HG02588 (cell line): ENCODE data around the gene RFX5.

Experiments
- ATAC-seq: cut with Tn5 transposase; IDR thresholded peaks from one replicate; pipeline ENCODE4 v1.9.1; 2021; ENCODE audit warnings: mild to moderate bottlenecking, moderate library complexity; ENCODE audit not compliant: unreplicated experiment

RFX5 gene

DNA sequence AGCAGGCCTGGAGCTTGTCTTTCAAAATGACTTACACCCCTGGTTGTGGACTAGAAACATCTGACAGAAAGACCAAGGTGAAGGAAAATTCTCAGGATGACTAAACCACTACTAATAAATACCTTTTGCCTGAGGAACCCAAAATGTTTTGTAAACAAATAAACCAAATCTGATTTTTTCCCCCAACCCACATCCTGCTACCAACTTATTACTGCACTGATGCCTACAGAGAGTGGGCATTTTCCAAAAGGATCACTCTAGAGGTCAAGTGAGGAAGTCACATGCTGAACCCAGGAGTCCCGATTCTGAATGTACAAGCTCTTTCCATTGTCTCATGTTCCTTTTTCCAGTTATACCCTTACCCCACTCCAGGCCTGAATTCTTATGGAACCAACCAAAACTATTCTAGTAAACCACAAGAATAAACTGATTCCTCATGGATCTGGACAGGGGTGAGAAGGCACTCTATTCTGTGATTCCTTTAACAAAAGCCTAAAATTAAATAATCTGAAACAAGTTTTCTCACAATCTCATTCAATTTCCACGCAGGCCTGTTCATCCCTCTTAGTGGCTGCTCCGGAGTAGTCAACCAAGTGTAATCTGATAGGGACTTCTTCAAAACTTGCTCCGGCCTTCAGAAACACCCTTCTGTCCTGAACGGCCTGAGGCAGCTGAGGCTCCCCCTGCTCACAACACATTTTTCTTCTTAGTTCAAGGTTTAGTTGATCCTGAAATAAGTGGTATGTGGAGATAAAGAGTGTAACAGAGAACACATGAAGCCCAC lies 21.2 kb downstream of the RFX5 start:
- ATAC-seq = no peak

DNA sequence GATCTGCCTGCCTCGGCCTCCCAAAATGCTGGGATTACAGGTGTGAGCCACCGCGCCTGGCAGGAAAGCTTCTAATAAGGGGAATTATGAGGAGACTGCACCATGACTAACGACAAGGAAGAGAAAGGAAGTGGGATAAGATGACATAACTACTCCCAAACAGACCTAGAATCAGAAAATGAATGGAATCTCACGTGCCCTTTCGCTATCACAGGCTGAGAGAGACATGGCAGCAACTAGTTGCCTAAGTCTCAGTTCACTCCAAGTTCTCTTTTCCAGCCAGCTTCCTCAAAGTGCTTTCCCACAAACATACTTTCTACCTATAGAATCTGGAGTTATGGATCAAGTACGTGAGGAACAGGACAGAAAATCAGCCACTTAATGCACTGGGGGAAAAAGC lies 21.8 kb downstream of the RFX5 start:
- no peak for ATAC-seq

DNA sequence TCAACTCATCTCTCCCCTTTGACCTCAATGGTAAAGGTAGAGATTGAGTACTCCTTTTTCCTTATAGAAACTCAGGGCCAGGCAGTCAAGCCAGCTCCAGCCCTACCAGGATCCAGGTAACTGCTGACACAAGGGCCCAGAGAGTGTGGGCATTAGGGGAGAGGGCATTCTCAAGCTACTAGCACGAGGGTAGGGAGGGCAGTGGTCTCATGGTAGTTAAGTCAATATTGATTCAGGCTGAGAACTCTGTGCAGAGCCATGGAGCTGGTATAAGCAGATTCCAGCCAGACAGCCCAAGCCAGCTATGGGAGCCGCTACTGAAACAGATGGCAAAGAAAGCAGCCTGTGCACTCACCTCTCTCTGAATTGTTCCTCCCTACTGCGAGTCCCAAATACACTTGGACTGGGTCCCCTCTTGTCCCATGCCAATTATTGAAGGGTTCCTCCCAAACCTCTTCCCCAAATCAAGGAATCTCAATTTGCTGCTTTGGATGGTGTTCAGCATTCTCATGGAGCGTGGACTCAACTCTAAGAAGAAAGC lies 22.6 kb downstream of the RFX5 start:
- no peak for ATAC-seq

DNA sequence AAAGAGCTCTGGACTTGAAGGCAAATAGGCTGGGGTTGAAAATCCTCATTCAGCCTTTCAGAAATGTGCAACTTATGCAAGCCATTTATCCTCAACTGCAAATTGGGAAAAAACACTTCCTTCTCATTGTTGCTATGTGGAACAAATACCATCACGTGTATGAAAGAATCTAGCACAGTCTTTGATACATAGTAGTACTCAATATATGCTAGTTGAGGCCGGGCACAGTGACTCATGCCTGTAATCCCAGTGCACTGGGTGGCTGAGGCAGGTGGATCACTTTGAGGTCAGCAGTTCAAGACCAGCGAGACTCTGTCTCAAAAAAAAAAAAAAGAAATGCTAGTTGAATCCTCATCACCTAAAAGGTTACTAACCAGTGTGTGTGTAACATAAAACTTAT lies 28.1 kb downstream of the RFX5 start:
- ATAC-seq = no peak

DNA sequence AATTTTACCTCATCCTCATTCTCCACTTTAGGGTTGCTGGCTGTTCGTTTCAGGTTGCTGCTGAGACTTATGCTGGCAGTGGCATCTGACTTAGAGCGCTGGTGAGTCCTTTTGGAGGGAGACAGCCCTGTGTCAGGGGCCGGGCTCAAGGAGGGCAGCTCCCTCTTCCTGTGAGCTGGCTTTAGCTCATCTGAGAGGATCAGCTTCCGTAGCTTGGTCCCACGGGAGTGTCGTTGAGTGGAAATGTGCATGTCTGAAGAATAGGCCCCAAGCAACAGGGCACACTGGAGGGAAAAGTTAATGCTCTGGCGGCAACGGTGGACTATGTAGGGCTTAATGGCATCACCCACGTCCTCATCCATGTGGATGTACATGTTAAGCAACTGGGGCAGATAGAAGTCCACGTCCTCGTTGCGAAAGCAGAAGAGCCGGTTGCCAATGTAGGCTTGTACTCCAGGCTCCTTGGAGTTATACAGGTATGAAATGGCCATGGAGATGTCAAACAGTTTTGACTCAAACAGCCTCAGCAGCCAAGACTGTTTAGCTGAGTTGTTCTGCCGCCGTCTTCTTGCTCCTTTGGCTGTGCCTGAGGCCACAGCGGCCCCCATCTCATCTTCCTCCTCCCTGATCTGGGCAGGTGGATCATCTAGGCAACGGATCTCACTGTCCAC lies 31.4 kb downstream of the RFX5 start:
- no peak for ATAC-seq

DNA sequence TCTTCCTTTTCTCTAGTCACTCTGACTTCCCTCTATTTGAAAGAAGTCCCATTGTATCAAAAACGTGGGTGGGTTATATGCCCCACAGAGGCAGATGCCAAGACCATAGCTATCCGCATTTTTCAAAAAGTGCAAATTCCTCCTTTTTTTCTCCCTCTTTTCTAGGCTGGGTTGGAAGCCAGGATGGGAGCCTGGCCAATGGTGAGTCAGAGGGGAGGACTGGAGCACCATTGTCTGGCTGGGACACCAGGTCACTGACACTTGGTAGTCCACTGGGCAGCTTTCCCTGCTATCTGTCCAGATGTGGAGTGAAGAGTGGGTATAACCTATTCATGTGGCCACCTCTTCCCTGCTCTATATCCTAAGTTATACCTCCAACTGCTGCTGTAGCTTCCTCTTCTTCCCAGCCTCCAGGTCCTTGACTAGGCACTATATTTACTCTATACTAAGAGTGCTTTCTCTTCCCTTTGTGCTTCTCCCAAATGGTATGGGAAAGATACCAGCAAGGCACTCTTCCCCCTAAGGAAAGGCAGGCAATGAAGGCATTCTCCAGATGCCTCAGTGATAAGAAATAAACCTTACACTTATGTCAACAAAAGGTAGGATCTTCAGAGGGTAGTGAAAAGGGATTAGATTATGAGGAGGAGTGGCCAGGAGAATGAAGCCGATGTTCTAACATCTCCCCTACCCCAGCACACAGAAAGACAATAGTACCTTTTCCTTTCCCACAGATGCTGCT lies 32.7 kb downstream of the RFX5 start:
- no peak for ATAC-seq

DNA sequence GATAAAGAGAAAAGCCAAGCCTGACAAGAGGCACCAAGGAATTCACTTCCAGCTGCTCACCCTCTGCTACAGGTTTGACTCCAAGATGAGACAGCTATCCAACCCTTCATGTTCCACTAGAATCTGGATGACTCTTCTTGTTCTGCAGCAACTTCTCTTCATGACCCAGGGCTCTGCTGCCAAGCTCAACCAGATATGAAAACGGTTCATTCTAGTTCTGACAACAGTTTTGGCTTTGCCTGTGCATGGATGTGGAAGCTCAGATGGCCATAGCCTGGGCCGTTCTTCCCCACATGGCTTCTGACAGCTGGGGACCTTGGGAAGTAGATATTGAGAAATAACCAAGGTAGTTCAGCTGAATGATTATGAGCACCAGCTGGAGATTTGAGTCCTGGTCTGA lies 33.6 kb downstream of the RFX5 start:
- no peak for ATAC-seq

DNA sequence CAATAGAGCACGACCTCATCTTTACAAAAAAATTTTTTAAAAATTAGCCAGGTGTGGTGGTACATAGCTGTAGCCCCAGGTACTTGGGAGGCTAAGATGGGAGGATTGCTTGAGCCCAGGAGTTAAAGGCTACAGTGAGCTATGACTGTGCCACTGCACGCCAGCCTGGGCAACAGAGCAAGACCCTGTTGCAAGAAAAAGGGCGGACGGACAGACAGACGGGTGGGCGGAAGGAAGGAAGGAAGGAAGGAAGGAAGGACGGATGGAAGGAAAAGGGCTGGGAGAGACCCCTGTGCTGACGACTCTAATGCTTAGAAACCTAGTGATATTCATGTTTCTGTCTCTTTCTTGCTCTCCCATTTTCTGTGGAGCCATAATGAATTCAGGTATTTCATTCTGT lies 34.2 kb downstream of the RFX5 start:
- ATAC-seq = no peak

DNA sequence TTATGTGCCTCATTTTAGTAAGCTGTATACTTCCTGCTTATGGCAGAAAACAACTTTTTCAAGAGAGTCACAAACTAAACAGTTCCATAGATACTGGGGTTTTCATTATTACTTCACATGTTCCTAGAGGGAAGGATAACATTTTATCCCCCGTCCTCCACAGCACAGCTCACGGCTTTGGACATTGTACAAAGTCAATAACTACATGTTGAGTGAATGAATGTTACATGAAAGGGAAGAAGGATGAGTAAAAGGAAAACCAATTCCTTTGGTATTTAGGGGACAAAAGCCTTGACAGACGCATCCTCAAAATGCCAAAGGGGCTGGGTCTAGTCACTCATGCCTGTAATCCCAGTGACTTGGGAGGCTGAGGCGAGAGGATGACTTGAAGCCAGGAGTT lies 34.6 kb downstream of the RFX5 start:
- ATAC-seq = no peak

DNA sequence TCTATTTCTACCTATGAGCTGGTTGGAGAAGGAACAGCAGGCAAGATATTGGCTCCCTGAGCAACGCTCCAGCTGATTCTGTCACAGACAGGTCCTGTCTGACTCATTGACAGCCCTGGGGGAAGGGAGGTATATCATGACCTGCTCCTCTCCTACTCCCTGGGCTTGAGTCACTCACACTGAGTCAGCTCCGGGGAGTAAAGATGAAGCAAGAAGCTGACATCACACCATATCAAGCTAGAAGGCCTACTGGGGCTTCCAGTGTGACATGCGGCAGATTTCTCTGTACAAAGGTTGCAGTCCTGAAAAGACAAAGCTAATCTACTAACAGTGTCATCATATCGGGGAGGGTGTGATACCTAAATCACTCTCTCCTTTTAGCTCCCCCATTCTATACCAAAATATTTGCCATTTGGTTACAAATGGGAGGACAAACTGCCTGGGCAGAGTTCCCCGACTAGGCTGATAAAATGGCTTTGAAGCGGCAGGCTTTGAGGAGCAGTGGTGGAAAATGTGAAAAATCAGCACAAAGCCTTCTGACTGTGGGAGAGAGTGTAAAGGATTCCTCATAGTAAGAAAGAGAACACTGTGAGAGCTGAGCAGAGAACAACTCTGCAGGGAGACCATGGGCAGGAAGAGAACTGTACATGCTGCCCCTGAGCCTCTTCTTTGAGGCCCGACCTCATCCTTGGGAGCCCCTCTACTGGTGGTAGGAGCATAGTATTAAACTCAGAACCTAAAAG lies 35.3 kb downstream of the RFX5 start:
- no peak for ATAC-seq

DNA sequence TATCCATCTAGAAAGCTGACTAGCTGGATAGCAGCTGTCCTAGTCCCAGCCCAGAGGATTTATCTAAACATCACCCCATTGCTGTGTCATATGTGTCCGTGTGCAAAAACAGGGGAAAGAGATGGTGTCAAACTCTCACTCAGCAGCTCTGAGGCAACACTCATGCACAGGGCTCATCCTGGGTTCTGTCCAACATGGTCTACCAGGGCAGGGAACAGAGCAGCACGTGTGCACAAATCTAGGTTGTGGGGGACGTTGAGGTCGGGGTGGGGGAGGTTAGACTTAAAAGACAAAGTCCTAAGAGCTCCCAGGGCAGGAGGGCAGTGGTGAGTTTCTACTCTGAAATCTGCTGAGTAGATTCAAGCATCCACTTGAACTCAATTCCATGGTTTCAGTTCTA lies 36.0 kb downstream of the RFX5 start:
- ATAC-seq = no peak

DNA sequence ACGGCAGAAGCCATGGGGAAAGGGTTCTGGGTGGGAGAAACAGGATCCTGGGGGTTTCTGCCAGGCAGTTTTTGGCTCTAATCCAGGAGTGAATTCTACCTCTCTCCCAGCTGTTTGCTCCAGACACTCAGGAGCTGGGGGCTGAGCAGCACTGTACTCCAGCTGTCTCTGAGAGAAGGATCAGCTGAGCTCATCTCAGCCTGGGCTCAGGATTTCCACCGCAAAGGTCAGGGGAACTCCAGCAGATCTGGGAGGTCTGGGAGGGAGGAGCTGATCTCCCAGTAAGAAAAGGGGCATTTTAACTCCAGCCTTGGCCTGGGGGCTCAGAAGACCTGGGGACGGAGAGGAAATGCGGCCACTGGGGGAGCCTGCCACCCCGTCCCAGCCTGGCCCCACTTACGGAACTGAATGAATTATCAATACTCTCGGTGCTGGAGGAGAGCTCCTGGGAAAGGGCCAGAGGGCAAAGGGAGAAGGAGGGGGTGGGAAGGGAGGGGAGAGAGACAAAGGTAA lies 37.2 kb downstream of the RFX5 start:
- no peak for ATAC-seq

DNA sequence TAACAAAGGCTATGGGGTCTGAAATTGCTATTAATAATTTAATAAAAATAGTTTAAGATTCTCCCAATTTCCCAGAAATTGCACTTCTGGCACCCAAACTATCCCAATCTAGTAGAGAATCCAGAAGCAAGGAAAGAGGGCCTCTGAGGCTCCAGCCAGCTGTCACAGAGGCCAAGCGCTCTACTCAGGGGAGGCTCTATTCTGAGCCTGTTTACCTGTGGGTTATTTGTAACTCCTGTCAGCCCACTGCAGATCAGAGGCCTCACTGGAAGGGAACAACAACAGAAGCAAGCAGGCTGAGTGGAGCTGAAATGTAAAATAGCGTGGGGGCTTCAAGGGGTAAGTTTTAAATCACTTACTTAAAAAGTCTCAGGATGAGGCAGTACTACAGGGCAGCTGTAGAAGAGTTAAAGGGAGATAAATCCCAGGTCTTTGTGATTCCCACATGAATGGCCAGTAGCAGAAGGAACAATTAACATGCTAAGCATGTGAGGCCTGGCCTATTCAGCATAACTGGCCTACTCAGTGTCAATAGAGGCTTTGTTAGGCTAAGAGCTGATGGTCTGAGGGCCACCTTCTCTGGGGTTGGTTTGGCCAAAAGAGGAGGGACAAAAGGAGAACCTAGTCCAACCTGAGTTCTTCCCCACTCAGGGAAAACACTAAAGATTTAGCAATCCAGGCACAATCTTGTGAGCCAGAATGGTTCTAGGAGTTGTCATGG lies 52.1 kb downstream of the RFX5 start:
- ATAC-seq = no peak

DNA sequence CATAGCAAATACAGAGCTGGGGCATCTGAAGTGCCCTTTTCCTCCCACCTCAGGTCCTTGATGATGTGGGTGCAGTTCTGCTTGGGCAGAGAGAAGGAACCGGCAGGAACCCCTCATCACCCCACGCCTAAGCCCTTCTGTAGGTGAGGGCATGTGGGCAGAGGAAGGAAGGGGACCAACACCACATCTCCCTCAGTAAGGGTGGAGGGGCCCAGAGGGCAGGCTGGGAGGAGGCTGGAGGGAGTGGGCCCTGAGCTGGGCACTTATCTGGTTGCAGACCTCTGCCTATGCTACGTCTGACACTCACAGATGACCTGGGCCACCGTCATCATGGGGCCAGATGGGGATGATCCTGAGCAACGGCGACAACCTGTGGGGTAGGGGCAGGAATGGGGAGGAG lies 54.0 kb downstream of the RFX5 start:
- ATAC-seq = no peak

DNA sequence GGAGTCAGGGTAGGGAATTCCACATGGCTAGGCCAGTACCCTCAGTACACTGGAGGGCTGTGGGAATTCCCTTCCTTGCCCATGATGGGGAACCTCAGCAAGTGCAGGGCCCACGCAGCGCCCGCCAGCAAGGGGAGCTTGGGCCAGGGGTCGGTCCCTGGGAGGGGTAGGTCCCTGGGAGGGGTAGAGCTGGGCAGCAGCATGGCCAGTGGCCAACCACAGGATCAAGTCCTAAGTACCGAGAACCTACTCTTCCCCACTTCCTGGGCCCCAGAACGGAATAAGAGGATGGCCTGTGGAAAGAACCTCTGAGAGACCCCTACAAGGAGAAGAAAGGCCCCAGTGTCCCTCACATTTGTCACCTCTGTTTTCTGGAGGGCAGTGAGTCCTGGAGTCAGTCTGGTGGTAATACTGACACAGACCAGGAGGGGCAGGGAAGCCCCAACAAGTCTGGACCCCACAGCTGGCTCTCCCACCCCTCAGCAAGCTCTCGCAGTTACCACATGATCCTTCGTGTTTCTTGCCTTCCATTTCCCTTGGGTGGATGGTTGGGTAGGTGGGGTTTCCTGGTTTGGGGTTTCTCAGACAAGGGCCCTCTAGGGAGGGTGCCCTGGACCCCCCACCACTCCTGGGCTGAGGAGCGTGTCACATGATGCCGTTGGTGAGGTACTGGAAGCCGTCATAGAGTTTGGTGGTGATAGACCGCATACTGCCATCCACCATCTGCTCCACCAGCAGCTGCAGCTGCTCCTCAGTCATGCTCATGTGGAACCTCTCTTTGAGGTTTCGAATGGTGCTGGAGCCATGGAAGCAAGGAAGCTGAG lies 54.6 kb downstream of the RFX5 start:
- ATAC-seq = no peak

DNA sequence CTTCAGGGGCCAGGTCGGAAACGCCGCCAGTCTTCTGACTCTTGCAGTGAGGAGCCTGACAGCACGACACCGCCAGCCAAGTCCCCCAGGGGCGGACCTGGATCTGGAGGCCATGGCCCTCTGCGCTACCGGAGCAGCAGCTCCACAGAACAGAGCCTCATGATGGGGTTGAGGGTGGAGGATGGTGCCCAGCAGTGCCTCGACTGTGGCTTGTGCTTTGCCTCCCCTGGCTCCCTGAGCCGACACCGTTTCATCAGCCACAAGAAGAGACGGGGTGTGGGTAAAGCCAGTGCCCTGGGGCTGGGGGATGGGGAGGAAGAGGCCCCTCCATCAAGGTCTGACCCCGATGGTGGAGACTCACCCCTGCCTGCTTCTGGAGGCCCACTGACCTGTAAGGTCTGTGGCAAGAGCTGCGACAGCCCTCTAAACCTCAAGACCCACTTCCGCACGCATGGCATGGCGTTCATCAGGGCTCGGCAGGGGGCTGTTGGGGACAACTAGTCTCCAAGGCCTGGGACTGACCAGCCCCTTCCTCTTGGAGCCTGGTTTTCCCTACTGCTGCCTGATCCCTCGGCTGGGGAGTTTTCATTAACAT lies 56.2 kb downstream of the RFX5 start:
- no peak for ATAC-seq
